Measurements from ENCODE around the gene NOL12.
A peak's percentile ranks its signal among the peaks of the same experiment; 100 is the strongest.

The NOL12 gene

GRCh38 chr22:37659897-37660708, 26.0 kb upstream of the NOL12 start:
- peak overlapping the region; percentile 64 for H3K4me3 ChIP-seq (ENCODE audit: control insufficient read depth, low read depth, low read length)
- TF ChIP-seq CTCF (conservative IDR thresholded peaks at IDR 0.05; ENCODE audit: control insufficient read depth, insufficient read depth, low read depth, low read length): no peak
- no peak for DNase-seq (ENCODE audit: low read depth)

GRCh38 chr22:37660709-37661045, 25.5 kb upstream of the NOL12 start:
- no peak for TF ChIP-seq CTCF (conservative IDR thresholded peaks at IDR 0.05; ENCODE audit: control insufficient read depth, insufficient read depth, low read depth, low read length)
- no peak overlapping the region for H3K4me3 ChIP-seq (ENCODE audit: control insufficient read depth, low read depth, low read length)
- no peak for DNase-seq (ENCODE audit: low read depth)

- H3K4me3 ChIP-seq (ENCODE audit: control insufficient read depth, low read depth, low read length): no peak overlapping the region
- DNase-seq (ENCODE audit: low read depth): peak; percentile 76
- peak; percentile 60 for TF ChIP-seq CTCF (conservative IDR thresholded peaks at IDR 0.05; ENCODE audit: control insufficient read depth, insufficient read depth, low read depth, low read length)
Observed at GRCh38 chr22:37661160-37661924, 24.8 kb upstream of the NOL12 start.

GRCh38 chr22:37662039-37662438, 24.1 kb upstream of the NOL12 start:
- no peak overlapping the region for H3K4me3 ChIP-seq (ENCODE audit: control insufficient read depth, low read depth, low read length)
- no peak for TF ChIP-seq CTCF (conservative IDR thresholded peaks at IDR 0.05; ENCODE audit: control insufficient read depth, insufficient read depth, low read depth, low read length)
- DNase-seq (ENCODE audit: low read depth): no peak

- H3K4me3 ChIP-seq (ENCODE audit: control insufficient read depth, low read depth, low read length): no peak overlapping the region
- DNase-seq (ENCODE audit: low read depth): no peak
- no peak for TF ChIP-seq CTCF (conservative IDR thresholded peaks at IDR 0.05; ENCODE audit: control insufficient read depth, insufficient read depth, low read depth, low read length)
Observed at GRCh38 chr22:37663521-37664140, 22.5 kb upstream of the NOL12 start.

GRCh38 chr22:37664249-37665101, 21.7 kb upstream of the NOL12 start:
- no peak for DNase-seq (ENCODE audit: low read depth)
- no peak for TF ChIP-seq CTCF (conservative IDR thresholded peaks at IDR 0.05; ENCODE audit: control insufficient read depth, insufficient read depth, low read depth, low read length)
- H3K4me3 ChIP-seq (ENCODE audit: control insufficient read depth, low read depth, low read length): no peak overlapping the region

Data from fibroblast of mammary gland (primary cell).